ENCODE results near the gene SPON2.

The SPON2 gene

GRCh38 chr4:1207157-1207470 lies 34.7 kb upstream of the SPON2 start:
- TF ChIP-seq CTCF (IDR thresholded peaks at IDR 0.05): no peak

- no peak for TF ChIP-seq CTCF (IDR thresholded peaks at IDR 0.05)
Observed at GRCh38 chr4:1206299-1207156, 34.1 kb upstream of the SPON2 start.

GRCh38 chr4:1205586-1206298 lies 33.4 kb upstream of the SPON2 start:
- no peak for TF ChIP-seq CTCF (IDR thresholded peaks at IDR 0.05)

- TF ChIP-seq CTCF (IDR thresholded peaks at IDR 0.05): no peak
Observed at GRCh38 chr4:1204828-1205585, 32.6 kb upstream of the SPON2 start.

- no peak for TF ChIP-seq CTCF (IDR thresholded peaks at IDR 0.05)
Observed at GRCh38 chr4:1204286-1204827, 32.0 kb upstream of the SPON2 start.

- no peak for TF ChIP-seq CTCF (IDR thresholded peaks at IDR 0.05)
Observed at GRCh38 chr4:1203026-1203616, 30.7 kb upstream of the SPON2 start.

GRCh38 chr4:1202526-1203011 lies 30.2 kb upstream of the SPON2 start:
- TF ChIP-seq CTCF (IDR thresholded peaks at IDR 0.05): no peak
